A172 (cell line): ENCODE results near the gene PIMREG. TPM values are rescaled to one million over a fixed set of nuclear protein-coding genes. Genes with fewer than 3 reads are reported as not detected.

Experiments
- DNase-seq: peaks from one replicate; pipeline ENCODE4 v3.0.0-alpha.2; 2015; ENCODE audit warnings: low spot score
- total RNA-seq: library from RNA; depleted of rRNA; stranded (reverse); fragments of >200 nt; shearing (Covaris generic); gene quantifications from 2 replicates; pipeline ENCODE4 v1.2.3, GENCODE V29; 2014; rRNA removed

The PIMREG gene
- total RNA-seq, 1 experiment from 2014 or later: 81.2 TPM

GRCh38 chr17:6498356-6498755 is 54.1 kb downstream of the PIMREG start:
- DNase-seq: no peak

GRCh38 chr17:6498901-6499540 is 54.8 kb downstream of the PIMREG start:
- DNase-seq: no peak

Other genes starting within 250 kb of the PIMREG start
- gene AIPL1, start 9.3 kb upstream of the PIMREG start, total RNA-seq: not detected in 2 replicates
- 9.8 and 13.0 TPM in 2 replicates for gene PITPNM3, start 112.1 kb downstream of the PIMREG start, total RNA-seq
- 18.8 and 21.7 TPM in 2 replicates for gene KIAA0753, start 196.3 kb downstream of the PIMREG start, total RNA-seq
- 128 and 236 TPM in 2 replicates for gene TXNDC17, start 196.6 kb downstream of the PIMREG start, total RNA-seq
- 28.1 and 29.1 TPM in 2 replicates for gene MED31, start 207.2 kb downstream of the PIMREG start, total RNA-seq
- gene C17orf100, start 207.3 kb downstream of the PIMREG start, total RNA-seq: 0.24 and 0.89 TPM in 2 replicates